ENCODE measurements around the gene PHOSPHO2.
"Not testable (repeated sequence)": the region's sequence is repeated elsewhere in the genome, so short reads cannot be mapped to it uniquely, and the experiment has no call there.

Gene PHOSPHO2

DNA sequence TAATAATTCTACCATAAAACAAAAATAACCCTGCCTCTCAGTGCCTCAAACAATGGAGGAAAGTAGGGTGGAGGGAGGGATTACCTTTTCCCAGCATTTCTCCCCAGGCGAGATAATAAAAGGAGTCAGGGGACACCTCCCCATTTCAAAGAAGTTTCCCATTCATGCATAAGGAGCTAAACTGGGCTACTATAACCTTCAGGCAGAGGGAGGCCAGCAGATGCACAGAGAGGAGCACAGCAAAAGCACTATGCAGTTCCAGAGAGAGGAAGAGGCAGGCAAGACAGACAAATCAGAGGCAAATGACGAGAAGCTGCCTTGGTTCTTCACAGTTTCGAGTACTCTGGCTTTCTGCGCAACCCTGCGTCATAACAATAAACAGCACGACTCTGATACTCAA lies 17.4 kb upstream of the PHOSPHO2 start:
- CTCF ChIA-PET: interaction anchor here (0.7 kb wide), 1 partner anchor 1668 kb away, joined by 3 read pairs; no protein-coding TSS in a partner anchor
- POLR2A ChIA-PET (ENCODE audit: low non-redundant PET): no interaction called here
- no peak for DNase-seq (ENCODE audit: low spot score)
- no peak overlapping the region for H3K27ac ChIP-seq
- TF ChIP-seq, protein P1, sequence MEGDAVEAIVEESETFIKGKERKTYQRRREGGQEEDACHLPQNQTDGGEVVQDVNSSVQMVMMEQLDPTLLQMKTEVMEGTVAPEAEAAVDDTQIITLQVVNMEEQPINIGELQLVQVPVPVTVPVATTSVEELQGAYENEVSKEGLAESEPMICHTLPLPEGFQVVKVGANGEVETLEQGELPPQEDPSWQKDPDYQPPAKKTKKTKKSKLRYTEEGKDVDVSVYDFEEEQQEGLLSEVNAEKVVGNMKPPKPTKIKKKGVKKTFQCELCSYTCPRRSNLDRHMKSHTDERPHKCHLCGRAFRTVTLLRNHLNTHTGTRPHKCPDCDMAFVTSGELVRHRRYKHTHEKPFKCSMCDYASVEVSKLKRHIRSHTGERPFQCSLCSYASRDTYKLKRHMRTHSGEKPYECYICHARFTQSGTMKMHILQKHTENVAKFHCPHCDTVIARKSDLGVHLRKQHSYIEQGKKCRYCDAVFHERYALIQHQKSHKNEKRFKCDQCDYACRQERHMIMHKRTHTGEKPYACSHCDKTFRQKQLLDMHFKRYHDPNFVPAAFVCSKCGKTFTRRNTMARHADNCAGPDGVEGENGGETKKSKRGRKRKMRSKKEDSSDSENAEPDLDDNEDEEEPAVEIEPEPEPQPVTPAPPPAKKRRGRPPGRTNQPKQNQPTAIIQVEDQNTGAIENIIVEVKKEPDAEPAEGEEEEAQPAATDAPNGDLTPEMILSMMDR (conservative IDR thresholded peaks at IDR 0.05; ENCODE audit: low read depth): no peak

DNA sequence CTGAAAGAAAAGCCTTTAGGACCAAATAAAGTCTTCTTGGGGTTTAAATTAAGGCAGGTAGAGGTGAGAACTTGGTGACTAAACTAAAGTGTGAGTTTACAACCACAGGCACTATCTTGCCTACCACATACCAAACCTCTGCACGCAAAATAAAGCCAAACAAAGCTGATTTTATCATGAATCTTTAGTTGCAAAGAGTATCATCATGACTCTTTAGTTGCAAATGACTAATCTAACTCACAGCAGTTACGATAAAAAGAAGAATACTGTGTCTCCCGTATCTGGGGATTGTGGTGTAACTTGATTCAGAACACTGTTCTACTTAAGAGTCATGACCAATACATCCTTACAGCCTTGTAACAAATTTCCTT lies 11.2 kb upstream of the PHOSPHO2 start:
- no peak overlapping the region for H3K27ac ChIP-seq
- DNase-seq (ENCODE audit: low spot score): no peak
- ChIA-PET POLR2A (ENCODE audit: low non-redundant PET) (no interaction called here), CTCF (no interaction called here)
- TF ChIP-seq, protein P1 (conservative IDR thresholded peaks at IDR 0.05; ENCODE audit: low read depth): no peak

DNA sequence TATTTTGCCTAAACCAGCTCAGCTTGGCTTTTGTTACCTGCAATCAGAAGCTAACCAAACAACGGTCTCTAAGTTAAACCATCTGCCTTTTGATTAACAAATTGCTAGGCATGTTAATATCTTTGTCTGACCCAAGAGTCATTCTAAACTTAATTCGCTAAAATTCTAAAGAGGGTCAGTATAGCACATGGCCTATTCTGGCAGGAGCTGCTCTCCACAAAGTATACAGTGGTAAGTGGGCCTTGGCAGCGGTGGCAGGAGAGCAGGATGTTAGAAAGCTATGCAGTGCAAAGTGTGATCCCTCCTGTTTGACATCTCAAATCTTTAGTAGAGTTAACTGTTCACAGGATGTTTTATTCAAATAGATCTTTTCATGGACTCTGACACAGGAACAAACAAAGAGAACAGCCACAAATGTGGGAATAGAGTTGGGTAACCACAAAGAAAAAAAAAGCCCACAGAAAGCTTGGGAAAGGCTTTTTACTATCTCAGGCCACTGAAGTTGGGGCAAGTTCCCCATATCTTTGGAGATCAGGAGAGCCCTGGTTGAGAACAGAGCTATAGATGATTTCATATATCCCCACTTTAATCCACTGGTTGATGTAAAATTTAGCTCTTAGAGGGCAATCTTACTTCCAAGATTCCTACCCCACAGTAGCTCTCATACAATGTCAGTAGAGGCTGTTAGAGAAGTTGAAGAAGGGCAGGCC lies 10.7 kb upstream of the PHOSPHO2 start:
- ChIA-PET CTCF (no interaction called here), POLR2A (ENCODE audit: low non-redundant PET) (no interaction called here)

DNA sequence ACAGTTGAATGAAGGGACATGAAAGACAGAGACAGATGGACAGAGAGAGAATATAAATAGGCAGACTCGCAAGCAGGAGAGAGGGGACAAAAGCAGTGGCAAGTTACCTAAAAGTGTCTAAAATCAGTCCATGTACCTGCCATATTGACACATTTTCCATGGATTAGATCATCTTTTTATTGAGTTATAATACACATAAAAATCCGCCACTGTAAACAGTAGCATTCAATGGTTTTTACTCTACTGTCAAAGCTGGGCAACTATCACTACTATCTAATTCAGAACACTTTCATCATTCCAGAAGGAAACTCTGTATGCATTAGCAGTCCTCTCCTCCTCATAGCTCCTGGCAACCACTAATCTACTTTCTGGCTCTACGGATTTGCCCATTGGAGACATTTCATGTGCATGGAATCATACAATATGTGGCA lies 10.1 kb upstream of the PHOSPHO2 start:
- TF ChIP-seq, protein P1 (conservative IDR thresholded peaks at IDR 0.05; ENCODE audit: low read depth): no peak
- ChIA-PET POLR2A (ENCODE audit: low non-redundant PET) (no interaction called here), CTCF (no interaction called here)
- no peak overlapping the region for H3K27ac ChIP-seq
- DNase-seq (ENCODE audit: low spot score): no peak

More for the DNA sequence above, 10.7 kb upstream of the PHOSPHO2 start:
- H3K27ac ChIP-seq: no peak overlapping the region
- no peak for DNase-seq (ENCODE audit: low spot score)
- TF ChIP-seq, protein P1 (conservative IDR thresholded peaks at IDR 0.05; ENCODE audit: low read depth): no peak

DNA sequence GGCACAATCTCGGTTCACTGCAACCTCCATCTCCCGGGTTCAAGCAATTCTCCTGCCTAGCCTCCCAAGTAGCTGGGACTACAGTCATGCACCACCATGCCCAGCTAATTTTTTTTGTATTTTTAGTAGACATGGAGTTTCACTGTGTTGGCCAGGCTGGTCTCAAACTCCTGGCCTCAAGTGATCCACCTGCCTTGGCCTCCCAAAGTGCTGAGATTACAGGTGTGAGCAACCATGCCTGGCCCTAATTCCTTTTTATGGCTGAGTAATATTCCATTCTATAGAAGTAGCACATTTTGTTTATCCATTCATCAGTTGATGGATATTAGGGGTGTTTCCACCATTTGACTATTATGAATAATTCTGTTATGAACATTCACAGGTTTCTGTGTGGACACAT lies 9.6 kb upstream of the PHOSPHO2 start:
- H3K27ac ChIP-seq; POLR2A ChIA-PET (ENCODE audit: low non-redundant PET); DNase-seq (ENCODE audit: low spot score): not testable (repeated sequence)
- CTCF ChIA-PET: interaction anchor here (0.6 kb wide), 1 partner anchor 225 kb away, joined by 3 read pairs; no protein-coding TSS in a partner anchor

DNA sequence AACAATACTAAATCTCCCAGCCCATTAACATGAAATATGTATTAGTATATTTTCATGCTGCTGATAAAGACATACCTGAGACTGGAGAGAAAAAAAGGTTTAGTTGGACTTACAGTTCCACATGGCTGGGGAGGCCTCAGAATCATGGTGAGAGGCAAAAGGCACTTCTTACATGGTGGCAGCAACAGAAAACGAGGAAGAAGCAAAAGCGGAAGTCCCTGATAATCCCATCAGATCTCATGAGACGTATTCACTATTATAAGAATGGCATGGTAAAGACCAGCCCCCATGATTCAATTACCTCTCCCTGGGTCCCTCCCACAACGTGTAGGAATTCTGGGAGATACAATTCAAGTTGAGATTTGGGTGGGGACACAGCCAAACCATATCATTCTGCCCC lies 7.4 kb upstream of the PHOSPHO2 start:
- H3K27ac ChIP-seq; DNase-seq (ENCODE audit: low spot score); POLR2A ChIA-PET (ENCODE audit: low non-redundant PET): not testable (repeated sequence)
- CTCF ChIA-PET: interaction anchor here (0.6 kb wide), 1 partner anchor 172 kb away, joined by 3 read pairs; no protein-coding TSS in a partner anchor

DNA sequence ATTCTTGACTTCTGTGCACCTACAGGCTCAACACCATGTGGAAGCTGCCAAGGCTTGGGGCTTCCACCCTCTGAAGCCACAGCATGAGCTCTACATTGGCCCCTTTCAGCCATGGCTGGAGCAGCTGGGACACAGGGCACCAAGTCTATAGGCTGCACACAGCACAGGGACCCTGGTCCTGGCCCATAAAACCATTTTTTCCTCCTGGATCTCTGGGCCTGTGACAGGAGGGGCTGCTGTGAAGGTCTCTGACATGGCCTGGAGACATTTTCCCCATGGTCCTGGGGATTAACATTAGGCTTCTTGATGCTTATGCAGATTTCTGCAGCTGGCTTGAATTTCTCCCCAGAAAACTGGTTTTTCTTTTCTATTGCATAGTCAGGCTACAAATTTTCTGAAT lies 6.3 kb upstream of the PHOSPHO2 start:
- DNase-seq (ENCODE audit: low spot score); H3K27ac ChIP-seq; POLR2A ChIA-PET (ENCODE audit: low non-redundant PET): not testable (repeated sequence)
- CTCF ChIA-PET: interaction anchor here (0.6 kb wide), 1 partner anchor 11 kb away, joined by 3 read pairs; no protein-coding TSS in a partner anchor

DNA sequence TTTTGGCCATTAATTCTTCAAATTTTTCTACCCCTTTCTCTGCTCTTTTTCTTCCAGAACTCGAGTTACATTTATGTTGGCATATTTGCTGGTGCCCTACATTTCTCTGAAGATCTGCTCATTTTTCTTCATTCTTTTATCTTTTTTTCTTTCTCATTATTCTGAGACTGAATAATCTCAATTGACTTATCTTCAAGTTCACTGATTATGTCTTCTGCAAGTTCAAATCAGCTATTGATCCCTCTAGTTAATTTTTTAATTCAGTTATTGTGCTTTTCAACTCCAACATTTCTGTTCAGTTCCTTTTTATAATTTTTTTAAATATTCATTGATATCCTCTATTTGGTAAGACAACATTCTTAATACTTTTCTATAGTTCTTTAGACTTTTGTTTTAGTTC lies 3.3 kb upstream of the PHOSPHO2 start:
- ChIA-PET POLR2A (ENCODE audit: low non-redundant PET) (no interaction called here), CTCF (no interaction called here)

More for the DNA sequence above, 3.3 kb upstream of the PHOSPHO2 start:
- DNase-seq (ENCODE audit: low spot score): no peak
- no peak overlapping the region for H3K27ac ChIP-seq
- TF ChIP-seq, protein P1 (conservative IDR thresholded peaks at IDR 0.05; ENCODE audit: low read depth): no peak

All from RWPE1 (cell line).